GM19238 (cell line): ENCODE measurements around the gene ZSCAN12.

ENCODE experiments used
- DNase-seq: peaks from one replicate; pipeline ENCODE4 v3.0.0; 2011; ENCODE audit warnings: low spot score; ENCODE audit not compliant: insufficient read length

The ZSCAN12 gene

GRCh38 chr6:28333047-28333446 is 66.5 kb downstream of the ZSCAN12 start:
- no peak for DNase-seq

DNA sequence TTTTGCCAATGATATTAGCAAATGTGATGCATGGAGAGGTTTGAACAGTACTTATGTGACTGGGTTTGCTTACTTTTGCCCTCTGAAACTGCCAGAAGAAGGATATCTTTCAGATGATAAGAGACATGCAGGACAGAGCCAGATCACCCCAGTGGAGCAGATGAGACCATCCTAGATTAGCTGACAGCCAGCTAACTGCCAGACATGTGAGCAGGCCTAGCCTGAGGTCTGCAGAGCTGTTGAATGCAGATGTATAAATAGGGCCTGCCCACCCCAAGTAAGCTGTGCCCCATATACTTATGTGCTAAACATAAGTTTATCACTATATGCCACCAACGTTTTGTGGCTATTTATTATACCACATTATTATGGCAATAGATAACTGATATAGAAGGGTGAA is 69.5 kb downstream of the ZSCAN12 start:
- DNase-seq: no peak
